Motor neuron (in vitro differentiated cells): Measurements from ENCODE around the gene MICB. TPM values are rescaled to one million over a fixed set of nuclear protein-coding genes. Genes with fewer than 3 reads are reported as not detected.
A peak's percentile ranks its signal among the peaks of the same experiment; 100 is the strongest.

Source experiments
- ATAC-seq, 8 experiments: fragments of 200-7000 bp; cut with Tn5 transposase; replicated peaks in 6 of 8; 2 replicates each; pipeline ENCODE4 v1.8.0; 2021; ENCODE audit warnings: mild to moderate bottlenecking in 8 of 8, moderate library complexity in 8 of 8
- H3K27ac ChIP-seq, 2 donors: fragments of 250-450 bp; sonication (Bioruptor Pico); 2 replicates each; pipeline ENCODE4 v1.9.0; 2021; ENCODE audit warnings: antibody characterized with exemption in 2 of 2, mild to moderate bottlenecking in 2 of 2, moderate library complexity in 1 of 2
- H3K4me1 ChIP-seq, 2 donors: fragments of 250-450 bp; sonication (Bioruptor Pico); replicated peaks in 1 of 2; 2 replicates each; pipeline ENCODE4 v1.6.1; 2021; ENCODE audit warnings: antibody characterized with exemption in 2 of 2, mild to moderate bottlenecking in 2 of 2, moderate library complexity in 1 of 2
- H3K4me3 ChIP-seq, 5 donors: fragments of 250-450 bp; sonication (Bioruptor Pico); 2 replicates each; pipeline ENCODE4 v1.9.0; 2021; ENCODE audit warnings: antibody characterized with exemption in 5 of 5, mild to moderate bottlenecking in 5 of 5, moderate library complexity in 4 of 5
- WGBS, 10 experiments: fragments of 450-650 bp; shearing (Covaris generic); methylation state at CpG; one replicate each; pipeline ENCODE4 v1.0.0; 2022; 5-methylcytosine and 5-hydroxymethylcytosine counted together
- in situ Hi-C, 9 experiments: fragments of 400-800 bp; cut with MboI; loops; one replicate each; pipeline ENCODE4 v1.15.0; 2021; ENCODE audit warnings: low sequenced_read_pairs in 9 of 9, low pct_unique_long_range_greater_than_20kb in 2 of 9; ENCODE audit not compliant: unreplicated experiment in 9 of 9
- total RNA-seq, 8 experiments: library from RNA; unstranded; fragments of 300-600 nt; gene quantifications; 2 replicates each; pipeline versions ENCODE4 v1.2.3 to v1.2.4, GENCODE V29; 2022

MICB gene
- total RNA-seq, 8 experiments from 2014 or later, result 0.49 to 4.2 (median 1.9) TPM; not detected in 1

DNA sequence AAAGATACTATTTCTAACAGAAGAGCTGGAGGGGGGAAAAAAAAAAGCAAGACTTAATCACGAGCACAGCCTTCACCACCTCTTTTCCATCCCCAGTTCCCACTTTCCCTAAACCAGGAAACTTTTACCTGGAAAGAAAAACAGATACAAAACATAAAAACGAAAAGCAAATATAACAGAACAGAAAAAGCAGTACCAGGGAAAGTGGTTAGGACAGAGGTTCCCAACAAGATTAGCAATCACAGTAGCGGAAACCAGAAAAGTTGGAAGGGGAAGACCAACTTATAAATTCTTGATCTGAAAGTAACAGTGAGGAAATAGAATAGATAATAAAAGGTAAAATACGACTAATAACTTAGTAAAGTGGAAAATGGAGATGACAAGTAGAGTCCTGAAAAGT lies 42.7 kb downstream of the MICB start:
- in situ Hi-C loops, result loop anchor here in 3 of 9 experiments (10.0 to 25.0 kb wide), 2 partner anchors 54 to 647 kb away; partner anchors contain the start of genes NCR3 (in 2 of the 3), AGER (in 1 of the 3), AGPAT1 (in 1 of the 3) and GPSM3 (in 1 of the 3)
- peak overlapping the region in 1 of 2 donors; percentile 95 for H3K27ac ChIP-seq
- no peak for ATAC-seq
- H3K4me3 ChIP-seq, result peak overlapping the region; percentile 53 to 91 (median 69)
- WGBS, 10 experiments, result 0 to 21% (median 8%) methylated on average over 2 to 4 of the region's 4 CpGs
- peaks cover 22 to 27% of the 10 kb centered on the region in 2 donors for H3K4me1 ChIP-seq

DNA sequence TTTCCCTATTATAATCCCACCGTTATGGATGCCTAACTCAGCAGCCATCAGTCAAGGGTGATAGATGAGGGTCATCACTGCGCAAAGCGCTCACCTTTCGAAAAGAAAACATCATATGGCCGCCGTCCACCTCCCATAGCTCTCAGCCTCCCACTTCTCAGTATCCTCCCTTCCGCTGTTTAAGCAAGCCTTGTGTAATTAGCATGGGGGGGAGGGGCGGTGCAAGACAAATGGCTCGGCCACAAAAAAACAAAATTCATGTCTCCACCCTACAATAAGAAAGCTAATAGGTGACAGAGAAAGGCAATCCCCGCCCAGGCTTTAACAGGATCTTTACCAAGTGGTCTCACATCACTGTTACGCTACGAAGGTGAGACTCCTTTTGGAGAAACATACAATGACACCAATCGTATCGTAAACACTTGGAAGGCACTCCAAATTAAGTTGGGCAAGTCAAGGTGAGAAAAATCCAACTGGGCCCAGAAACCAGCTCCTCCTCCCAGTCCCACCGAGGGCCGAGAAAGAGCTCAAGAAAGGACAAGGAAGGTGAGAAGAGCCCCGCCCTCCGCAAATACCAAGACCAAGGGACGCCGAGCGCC lies 43.2 kb downstream of the MICB start:
- peak in 3 of 8 experiments; percentile 20 to 42 (median 33) for ATAC-seq
- Histone ChIP-seq H3K4me1 (peaks cover 22 to 29% of the 10 kb centered on the region in 2 donors), H3K27ac (peak overlapping the region; percentile 87 to 95), H3K4me3 (peak overlapping the region; percentile 53 to 91 (median 69))
- WGBS, 10 experiments, result 0 to 5% (median 1%) methylated on average over 1 to 15 of the region's 21 CpGs
- in situ Hi-C loops, result loop anchor here in 3 of 9 experiments (10.0 to 25.0 kb wide), 2 partner anchors 54 to 646 kb away; partner anchors contain the start of genes NCR3 (in 2 of the 3), AGER (in 1 of the 3), AGPAT1 (in 1 of the 3) and GPSM3 (in 1 of the 3)

DNA sequence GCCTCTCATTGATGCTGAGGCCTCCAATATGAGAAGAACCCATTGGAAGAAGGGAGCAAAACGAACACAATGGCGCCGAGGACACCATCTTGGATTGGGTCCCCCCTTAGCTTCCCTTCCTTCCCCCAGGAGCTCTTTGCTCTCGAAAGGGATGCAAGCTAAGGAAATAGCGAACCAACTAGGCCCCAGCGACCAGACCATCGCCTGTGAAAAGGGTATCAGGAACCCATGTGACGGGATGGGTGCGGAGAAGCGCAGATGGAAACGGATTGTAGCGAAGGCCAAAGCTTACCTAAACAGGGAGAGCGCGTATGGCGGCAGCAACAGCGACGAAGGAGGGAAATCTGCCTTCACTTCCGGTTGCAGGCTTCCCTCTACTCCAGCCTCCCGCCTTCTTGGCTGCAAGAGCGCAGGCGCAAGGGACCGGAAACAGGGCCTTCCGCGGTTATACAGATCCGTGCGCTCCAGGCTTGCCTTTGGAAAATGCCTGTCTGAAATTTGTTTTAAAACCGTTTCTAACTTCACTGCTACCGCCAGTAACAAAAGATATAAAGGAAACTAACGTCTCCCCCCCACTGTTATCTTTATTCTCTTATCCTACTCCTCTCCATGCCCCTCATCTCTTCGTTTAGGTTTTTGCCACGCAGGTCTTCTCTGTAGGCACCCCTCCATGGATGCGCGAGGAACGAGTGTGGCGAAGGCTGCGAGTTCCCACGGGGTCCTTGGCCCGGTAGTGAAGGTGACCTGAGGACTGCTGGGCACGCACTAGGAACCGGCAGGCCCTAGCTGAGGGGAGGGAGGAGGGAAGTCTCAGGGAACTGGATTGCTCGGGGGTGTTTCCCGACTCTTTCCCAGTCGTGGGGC lies 43.9 kb downstream of the MICB start, which contains the start of gene DDX39B:
Gene DDX39B, minus strand, starts transcription at position 346 of the 864 bp plus-strand sequence. CDS start 1,471 bp downstream, outside the sequence.
- ATAC-seq, result peak; percentile 70 to 83 (median 76)
- peak within 1 kb of the TSS; percentile 53 to 91 (median 69) for H3K4me3 ChIP-seq
- peaks cover 22 to 29% of the 10 kb centered on the region in 2 donors for H3K4me1 ChIP-seq
- WGBS, 10 experiments, result 0 to 4% (median 0%) methylated on average over 3 to 31 of the region's 43 CpGs
- in situ Hi-C loops, result loop anchor here in 3 of 9 experiments (10.0 to 25.0 kb wide), 2 partner anchors 53 to 645 kb away; partner anchors contain the start of genes NCR3 (in 2 of the 3), AGER (in 1 of the 3), AGPAT1 (in 1 of the 3) and GPSM3 (in 1 of the 3)
- H3K27ac ChIP-seq, result peak within 1 kb of the TSS; percentile 87 to 95

DNA sequence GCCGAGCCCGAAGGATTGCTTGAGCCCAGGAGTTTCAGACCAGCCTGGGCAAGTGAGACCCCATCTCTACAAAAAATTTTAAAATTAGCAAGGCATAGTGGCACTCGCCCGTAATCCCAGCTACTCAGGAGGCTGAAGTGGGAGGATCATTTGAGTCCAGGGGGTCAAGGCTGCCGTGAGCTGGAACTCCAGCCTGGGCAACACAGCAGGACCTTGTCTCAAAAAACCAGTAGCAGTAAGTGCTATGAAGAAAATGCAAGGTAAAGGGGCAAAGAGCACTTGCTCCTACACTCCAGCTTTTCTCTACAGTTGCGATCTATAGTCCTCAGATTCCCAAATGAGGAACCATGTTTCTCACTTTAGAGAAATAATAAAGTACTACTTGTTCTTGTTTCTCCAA lies 45.7 kb downstream of the MICB start:
- H3K27ac ChIP-seq, result no peak overlapping the region
- H3K4me3 ChIP-seq, result no peak overlapping the region
- in situ Hi-C loops, result loop anchor here in 3 of 9 experiments (10.0 to 25.0 kb wide), 2 partner anchors 51 to 644 kb away; partner anchors contain the start of genes NCR3 (in 2 of the 3), AGER (in 1 of the 3), AGPAT1 (in 1 of the 3) and GPSM3 (in 1 of the 3)
- WGBS, 10 experiments, result 58 to 100% (median 92%) methylated on average over 2 to 6 of the region's 6 CpGs; no CpG with 5 or more reads in 2 of the 10 experiments
- ATAC-seq, result no peak
- H3K4me1 ChIP-seq, result peaks cover 29 to 35% of the 10 kb centered on the region in 2 donors

DNA sequence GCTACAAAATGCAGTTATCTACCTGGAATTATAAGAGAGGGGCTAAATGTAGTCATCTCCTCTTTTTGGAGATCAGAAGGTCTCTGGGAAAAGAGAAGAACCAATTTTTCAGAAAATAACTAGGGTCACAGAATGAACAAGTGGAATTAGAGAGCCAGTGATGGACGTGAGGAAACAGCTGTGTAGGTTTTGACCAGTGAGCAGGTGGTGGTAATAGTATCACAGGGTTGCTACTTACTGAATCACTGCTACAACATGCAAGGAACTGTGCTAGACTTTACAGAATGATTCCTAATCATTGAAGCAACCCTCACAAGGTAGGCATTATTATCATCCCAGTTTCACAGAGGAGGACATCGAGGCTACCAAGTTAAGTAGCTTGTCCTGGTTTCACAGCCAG lies 46.7 kb downstream of the MICB start:
- peaks cover 21 to 26% of the 10 kb centered on the region in 2 donors for H3K4me1 ChIP-seq
- no peak overlapping the region for H3K27ac ChIP-seq
- ATAC-seq, result no peak
- WGBS, 10 experiments, result 20 to 100% (median 73%) methylated on average over 1 of the region's 2 CpGs; no CpG with 5 or more reads in 2 of the 10 experiments
- no peak overlapping the region for H3K4me3 ChIP-seq
- in situ Hi-C loops, result loop anchor here in 3 of 9 experiments (10.0 to 25.0 kb wide), 2 partner anchors 50 to 643 kb away; partner anchors contain the start of genes NCR3 (in 2 of the 3), AGER (in 1 of the 3), AGPAT1 (in 1 of the 3) and GPSM3 (in 1 of the 3)

DNA sequence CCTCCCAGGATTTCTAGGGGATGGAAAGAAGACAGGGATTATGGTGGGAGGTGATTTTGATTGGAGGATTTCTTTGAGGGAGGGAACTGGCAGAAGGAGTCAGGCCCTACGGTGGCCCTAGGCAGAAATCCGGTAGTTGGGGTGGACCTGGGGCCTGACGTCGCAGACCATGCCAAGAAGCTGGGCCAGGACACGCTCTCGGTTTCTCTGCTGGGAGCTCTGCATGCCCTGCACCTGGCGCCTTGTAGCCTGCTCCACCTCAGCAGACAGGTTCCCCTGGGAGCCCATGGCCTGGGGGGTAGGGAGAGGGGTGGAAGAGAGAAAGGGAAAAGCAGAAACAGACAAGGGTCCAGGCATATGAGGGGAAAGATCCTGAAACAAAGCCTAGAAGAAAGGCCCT lies 47.3 kb downstream of the MICB start:
- WGBS, 10 experiments, result 30 to 83% (median 60%) methylated on average over 1 to 7 of the region's 7 CpGs; no CpG with 5 or more reads in 5 of the 10 experiments
- Histone ChIP-seq H3K27ac (no peak overlapping the region), H3K4me3 (peak overlapping the region; percentile 46 to 78 (median 67)), H3K4me1 (peaks cover 15 to 20% of the 10 kb centered on the region in 2 donors)
- no peak for ATAC-seq
- in situ Hi-C loops, result loop anchor here in 3 of 9 experiments (10.0 to 25.0 kb wide), 2 partner anchors 50 to 642 kb away; partner anchors contain the start of genes NCR3 (in 2 of the 3), AGER (in 1 of the 3), AGPAT1 (in 1 of the 3) and GPSM3 (in 1 of the 3)

DNA sequence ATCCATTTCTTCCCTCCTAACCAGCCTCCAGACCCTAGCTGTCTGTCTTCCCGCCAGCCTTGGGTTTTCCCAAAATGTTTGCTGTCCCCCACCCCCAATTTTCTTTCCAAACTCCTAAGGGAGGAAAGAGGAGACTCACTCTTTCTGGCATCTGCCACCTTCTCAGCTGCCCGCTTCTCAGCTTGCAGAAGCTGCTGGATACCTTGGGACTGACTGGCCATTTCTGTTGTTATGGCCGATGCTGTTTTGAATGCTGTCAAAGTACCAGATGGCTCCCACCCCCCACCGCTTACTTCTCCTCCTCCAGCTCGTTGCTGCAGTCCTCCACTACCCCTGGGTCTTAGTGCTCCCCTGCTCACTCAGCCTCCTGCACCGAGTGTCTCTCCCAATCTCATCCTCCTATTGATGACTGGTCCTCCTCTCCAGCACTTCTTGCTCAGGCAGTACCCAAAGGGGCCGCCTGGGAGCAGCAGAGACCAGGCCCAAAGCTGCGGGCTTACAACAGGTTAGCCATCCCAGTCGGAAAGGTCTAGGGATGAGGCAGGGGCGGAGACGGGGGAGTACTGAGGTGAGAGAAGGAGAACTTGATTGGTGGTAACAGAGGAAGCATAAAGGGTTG lies 48.5 kb downstream of the MICB start, which contains the start of gene ATP6V1G2:
Gene ATP6V1G2, minus strand, starts transcription at position 270 of the 619 bp plus-strand sequence. Its CDS starts 49 bp downstream, at position 221.
- in situ Hi-C loops, result loop anchor here in 3 of 9 experiments (10.0 to 25.0 kb wide), 2 partner anchors 48 to 641 kb away; partner anchors contain the start of genes NCR3 (in 2 of the 3), AGER (in 1 of the 3), AGPAT1 (in 1 of the 3) and GPSM3 (in 1 of the 3)
- ATAC-seq, result peak; percentile 45 to 88 (median 84)
- Histone ChIP-seq H3K4me3 (peak within 1 kb of the TSS; percentile 46 to 78 (median 67)), H3K4me1 (peaks cover 12 to 19% of the 10 kb centered on the region in 2 donors), H3K27ac (peak within 1 kb of the TSS; percentile 70 to 77)
- WGBS, 10 experiments, result 0 to 21% (median 0%) methylated on average over 2 to 8 of the region's 11 CpGs; no CpG with 5 or more reads in 2 of the 10 experiments

DNA sequence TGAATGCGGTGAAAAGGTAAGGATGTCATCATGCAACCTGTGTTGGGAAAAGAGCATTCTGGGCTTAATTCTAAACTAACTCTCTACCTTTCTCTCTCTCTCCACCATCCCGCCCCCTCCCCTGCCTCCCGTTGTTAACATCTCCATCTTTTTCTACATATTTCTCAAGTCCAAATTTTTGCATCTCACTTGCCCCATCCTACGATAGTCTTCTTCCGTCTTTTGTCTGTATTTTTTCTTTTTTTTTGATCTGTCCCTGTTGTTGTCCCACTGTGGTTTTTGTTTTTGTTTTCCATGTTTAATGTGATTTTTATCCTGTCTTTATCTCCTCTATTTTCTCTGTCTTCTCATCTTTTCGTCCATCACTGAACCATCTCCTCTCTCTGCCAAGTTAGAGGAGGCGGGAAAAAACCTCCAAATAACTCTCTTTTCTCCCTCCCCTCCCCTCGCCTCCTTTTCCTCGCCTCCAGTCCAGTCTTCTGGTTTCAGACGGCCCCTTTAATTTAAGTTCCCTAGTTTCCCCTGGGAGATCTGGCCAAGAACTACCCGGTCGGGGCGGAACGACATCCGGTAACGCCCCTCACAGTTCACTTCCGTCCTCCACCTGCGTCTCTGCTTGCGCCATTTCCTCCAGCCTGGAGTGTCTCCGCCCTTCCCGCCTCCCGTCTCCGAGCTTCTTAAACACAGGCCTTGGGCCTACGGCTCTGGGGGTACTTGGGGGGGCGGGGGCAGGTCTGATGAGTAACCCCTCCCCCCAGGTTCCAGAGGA lies 49.2 kb downstream of the MICB start, which contains the start of gene NFKBIL1:
Gene NFKBIL1, plus strand, starts transcription at position 651 of the 769 bp plus-strand sequence. Its CDS starts 87 bp downstream, at position 738.
- peak; percentile 63 to 87 (median 72) for ATAC-seq
- in situ Hi-C loops, result loop anchor here in 3 of 9 experiments (10.0 to 25.0 kb wide), 2 partner anchors 48 to 640 kb away; partner anchors contain the start of genes NCR3 (in 2 of the 3), AGER (in 1 of the 3), AGPAT1 (in 1 of the 3) and GPSM3 (in 1 of the 3)
- Histone ChIP-seq H3K4me1 (peaks cover 12 to 19% of the 10 kb centered on the region in 2 donors), H3K4me3 (peak within 1 kb of the TSS; percentile 46 to 78 (median 67)), H3K27ac (peak within 1 kb of the TSS; percentile 70 to 77)
- 0 to 3% (median 0%) methylated on average over 6 to 15 of the region's 25 CpGs; no CpG with 5 or more reads in 1 of the 10 experiments for WGBS, 10 experiments

DNA sequence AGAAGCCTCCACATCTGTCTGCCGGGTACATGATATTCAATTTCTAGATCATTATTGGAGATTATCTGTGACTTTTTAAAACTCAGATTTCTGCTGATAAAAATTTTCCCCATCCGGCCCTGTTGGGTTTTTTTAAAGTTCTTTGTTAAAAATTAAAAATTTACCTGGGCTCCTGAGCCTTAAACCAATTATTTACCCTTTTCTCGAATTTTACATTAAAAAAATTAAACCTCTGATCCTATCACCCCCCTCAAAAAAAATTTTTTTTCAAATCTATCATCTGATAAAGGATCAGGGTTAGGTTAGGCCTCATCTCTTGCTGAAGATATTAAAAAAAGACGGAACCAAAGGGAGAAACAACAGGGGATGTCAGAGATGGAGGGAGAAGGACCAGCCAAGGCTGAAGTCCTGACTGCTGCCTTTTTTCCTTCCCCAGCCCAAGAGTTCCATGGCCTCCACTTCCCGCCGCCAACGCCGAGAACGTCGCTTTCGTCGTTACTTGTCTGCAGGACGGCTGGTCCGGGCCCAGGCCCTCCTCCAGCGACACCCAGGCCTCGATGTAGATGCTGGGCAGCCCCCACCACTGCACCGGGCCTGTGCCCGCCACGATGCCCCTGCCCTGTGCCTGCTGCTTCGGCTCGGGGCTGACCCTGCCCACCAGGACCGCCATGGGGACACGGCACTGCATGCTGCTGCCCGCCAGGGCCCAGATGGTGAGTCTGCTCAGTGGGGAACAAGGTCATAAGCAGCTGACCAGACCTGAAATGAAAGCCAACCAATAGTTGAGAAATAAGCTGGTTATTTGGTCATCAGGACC lies 50.0 kb downstream of the MICB start:
- H3K27ac ChIP-seq, result peak overlapping the region; percentile 70 to 75
- H3K4me1 ChIP-seq, result peaks cover 8 to 17% of the 10 kb centered on the region in 2 donors
- in situ Hi-C loops, result loop anchor here in 3 of 9 experiments (10.0 to 25.0 kb wide), 2 partner anchors 47 to 639 kb away; partner anchors contain the start of genes NCR3 (in 2 of the 3), AGER (in 1 of the 3), AGPAT1 (in 1 of the 3) and GPSM3 (in 1 of the 3)
- WGBS, 10 experiments, result 0 to 70% (median 6%) methylated on average over 1 to 13 of the region's 24 CpGs; no CpG with 5 or more reads in 1 of the 10 experiments
- peak overlapping the region; percentile 46 to 78 (median 67) for H3K4me3 ChIP-seq
- ATAC-seq, result no peak

DNA sequence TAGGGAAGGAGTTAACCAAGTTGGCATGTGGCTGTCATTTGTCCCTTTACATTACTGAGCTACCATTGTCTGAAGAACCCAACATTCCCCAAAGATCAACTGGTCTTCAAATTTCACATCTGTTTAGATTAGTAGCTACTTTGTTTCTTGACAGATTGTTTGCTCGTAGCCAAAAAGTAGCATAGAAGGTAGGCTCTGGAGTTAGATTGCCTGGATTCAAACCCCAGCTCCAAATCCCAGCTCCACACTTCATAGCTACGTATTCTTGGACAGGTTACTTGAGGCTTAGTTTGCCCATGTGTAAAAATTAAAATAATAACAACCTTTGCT lies 50.6 kb downstream of the MICB start:
- in situ Hi-C loops, result loop anchor here in 3 of 9 experiments (10.0 to 25.0 kb wide), 2 partner anchors 46 to 639 kb away; partner anchors contain the start of genes NCR3 (in 2 of the 3), AGER (in 1 of the 3), AGPAT1 (in 1 of the 3) and GPSM3 (in 1 of the 3)
- Histone ChIP-seq H3K4me3 (peak overlapping the region; percentile 46 to 78 (median 67)), H3K27ac (no peak overlapping the region), H3K4me1 (peaks cover 7 to 14% of the 10 kb centered on the region in 2 donors)
- ATAC-seq, result no peak
- 87 to 100% (median 100%) methylated on average over 1 to 2 of the region's 2 CpGs; no CpG with 5 or more reads in 3 of the 10 experiments for WGBS, 10 experiments
